ENCODE measurements around the gene SLC22A23. TPM values are rescaled to one million over a fixed set of nuclear protein-coding genes. Genes with fewer than 3 reads are reported as not detected.
"Not testable (repeated sequence)": the region's sequence is repeated elsewhere in the genome, so short reads cannot be mapped to it uniquely, and the experiment has no call there.

SLC22A23 gene
- total RNA-seq, 1 experiment from 2014 or later, result 38.2 TPM

DNA sequence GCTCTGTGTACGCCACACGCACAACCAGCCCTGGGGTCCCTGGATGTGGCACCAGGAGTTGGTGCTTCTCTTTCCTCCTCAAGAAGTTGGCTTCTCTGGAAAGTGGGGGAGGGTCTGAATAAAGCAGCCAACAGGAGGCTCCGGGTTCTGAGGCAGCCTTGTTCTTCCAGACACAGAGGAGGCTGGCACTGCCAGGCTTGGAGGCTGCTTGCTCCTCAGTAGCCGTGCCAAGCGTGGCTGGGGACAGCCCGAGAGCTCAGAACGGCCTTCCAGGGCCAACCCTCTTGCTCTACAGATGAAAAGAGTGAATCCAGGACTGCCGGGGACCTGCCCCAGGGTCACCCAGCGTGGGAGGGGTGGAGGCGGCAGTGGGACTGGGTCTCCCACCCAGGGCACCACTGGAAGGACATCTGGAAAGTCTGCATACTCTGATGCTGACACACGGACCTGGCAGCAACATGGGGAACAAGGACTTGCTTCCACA is 70.4 kb downstream of the SLC22A23 start (continued):
- TF ChIP-seq, protein P1, sequence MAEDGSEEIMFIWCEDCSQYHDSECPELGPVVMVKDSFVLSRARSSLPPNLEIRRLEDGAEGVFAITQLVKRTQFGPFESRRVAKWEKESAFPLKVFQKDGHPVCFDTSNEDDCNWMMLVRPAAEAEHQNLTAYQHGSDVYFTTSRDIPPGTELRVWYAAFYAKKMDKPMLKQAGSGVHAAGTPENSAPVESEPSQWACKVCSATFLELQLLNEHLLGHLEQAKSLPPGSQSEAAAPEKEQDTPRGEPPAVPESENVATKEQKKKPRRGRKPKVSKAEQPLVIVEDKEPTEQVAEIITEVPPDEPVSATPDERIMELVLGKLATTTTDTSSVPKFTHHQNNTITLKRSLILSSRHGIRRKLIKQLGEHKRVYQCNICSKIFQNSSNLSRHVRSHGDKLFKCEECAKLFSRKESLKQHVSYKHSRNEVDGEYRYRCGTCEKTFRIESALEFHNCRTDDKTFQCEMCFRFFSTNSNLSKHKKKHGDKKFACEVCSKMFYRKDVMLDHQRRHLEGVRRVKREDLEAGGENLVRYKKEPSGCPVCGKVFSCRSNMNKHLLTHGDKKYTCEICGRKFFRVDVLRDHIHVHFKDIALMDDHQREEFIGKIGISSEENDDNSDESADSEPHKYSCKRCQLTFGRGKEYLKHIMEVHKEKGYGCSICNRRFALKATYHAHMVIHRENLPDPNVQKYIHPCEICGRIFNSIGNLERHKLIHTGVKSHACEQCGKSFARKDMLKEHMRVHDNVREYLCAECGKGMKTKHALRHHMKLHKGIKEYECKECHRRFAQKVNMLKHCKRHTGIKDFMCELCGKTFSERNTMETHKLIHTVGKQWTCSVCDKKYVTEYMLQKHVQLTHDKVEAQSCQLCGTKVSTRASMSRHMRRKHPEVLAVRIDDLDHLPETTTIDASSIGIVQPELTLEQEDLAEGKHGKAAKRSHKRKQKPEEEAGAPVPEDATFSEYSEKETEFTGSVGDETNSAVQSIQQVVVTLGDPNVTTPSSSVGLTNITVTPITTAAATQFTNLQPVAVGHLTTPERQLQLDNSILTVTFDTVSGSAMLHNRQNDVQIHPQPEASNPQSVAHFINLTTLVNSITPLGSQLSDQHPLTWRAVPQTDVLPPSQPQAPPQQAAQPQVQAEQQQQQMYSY (CRISPR knock-in tag; IDR thresholded peaks at IDR 0.05), result no peak

GRCh38 chr6:3385660-3386151 is 71.1 kb downstream of the SLC22A23 start:
- no peak for DNase-seq (ENCODE audit: low spot score)
- ATAC-seq, result no peak
- Mint-ChIP-seq H3K27ac (peak overlapping the region; percentile 51; the same call in 1 of the 2 replicates), H3K27me3 (ENCODE audit: low read depth) (no peaks in the 10 kb centered on the region), H3K36me3 (peaks cover 7% of the 10 kb centered on the region), H3K9me3 (no peaks in the 10 kb centered on the region), H3K4me3 (no peak overlapping the region), H3K4me1 (peaks cover 48% of the 10 kb centered on the region)
- ChIA-PET CTCF (interaction anchor here (0.6 to 1.2 kb wide), 3 partner anchors 55 to 463 kb away, joined by 3 to 4 read pairs (median 3); no protein-coding TSS in a partner anchor), POLR2A (no interaction called here)
- TF ChIP-seq NFYB (CRISPR knock-in tag; conservative IDR thresholded peaks at IDR 0.05; ENCODE audit: low read depth), result no peak
- TF ChIP-seq ATF1 (CRISPR knock-in tag; IDR thresholded peaks at IDR 0.05), result no peak
- no peak for TF ChIP-seq NFE2L1 (CRISPR knock-in tag; IDR thresholded peaks at IDR 0.05)

GRCh38 chr6:3385181-3385580 is 71.7 kb downstream of the SLC22A23 start:
- H3K4me3 Mint-ChIP-seq, result not testable (repeated sequence)

GRCh38 chr6:3384241-3385143 is 72.4 kb downstream of the SLC22A23 start:
- Mint-ChIP-seq H3K27ac (0 out of 2 replicates have a peak overlapping the region, but pooled peaks have one; percentile 3), H3K36me3 (peaks cover 7% of the 10 kb centered on the region), H3K4me1 (peaks cover 60% of the 10 kb centered on the region)
- TF ChIP-seq ZNF416 (CRISPR knock-in tag; IDR thresholded peaks at IDR 0.05) (no peak), TEAD4 (CRISPR knock-in tag; IDR thresholded peaks at IDR 0.05) (no peak), TEAD1 (CRISPR knock-in tag; IDR thresholded peaks at IDR 0.05) (no peak), ZNF425 (CRISPR knock-in tag; conservative IDR thresholded peaks at IDR 0.05) (no peak), AFF4 (CRISPR knock-in tag; IDR thresholded peaks at IDR 0.05; ENCODE audit: borderline replicate concordance) (no peak), MYBL2 (CRISPR knock-in tag; IDR thresholded peaks at IDR 0.05) (no peak), USF1 (CRISPR knock-in tag; IDR thresholded peaks at IDR 0.05) (no peak), ZNF423 (CRISPR knock-in tag; IDR thresholded peaks at IDR 0.05) (no peak), PREB (CRISPR knock-in tag; IDR thresholded peaks at IDR 0.05; ENCODE audit: borderline replicate concordance) (no peak), ATF1 (CRISPR knock-in tag; IDR thresholded peaks at IDR 0.05) (no peak)
- TF ChIP-seq, protein P2, sequence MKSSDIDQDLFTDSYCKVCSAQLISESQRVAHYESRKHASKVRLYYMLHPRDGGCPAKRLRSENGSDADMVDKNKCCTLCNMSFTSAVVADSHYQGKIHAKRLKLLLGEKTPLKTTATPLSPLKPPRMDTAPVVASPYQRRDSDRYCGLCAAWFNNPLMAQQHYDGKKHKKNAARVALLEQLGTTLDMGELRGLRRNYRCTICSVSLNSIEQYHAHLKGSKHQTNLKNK (CRISPR knock-in tag; IDR thresholded peaks at IDR 0.05), result no peak
- TF ChIP-seq, protein P3, sequence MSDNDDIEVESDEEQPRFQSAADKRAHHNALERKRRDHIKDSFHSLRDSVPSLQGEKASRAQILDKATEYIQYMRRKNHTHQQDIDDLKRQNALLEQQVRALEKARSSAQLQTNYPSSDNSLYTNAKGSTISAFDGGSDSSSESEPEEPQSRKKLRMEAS (CRISPR knock-in tag; IDR thresholded peaks at IDR 0.05), result no peak

More at GRCh38 chr6:3385181-3385580, 71.7 kb downstream of the SLC22A23 start:
- H3K27me3 Mint-ChIP-seq (ENCODE audit: low read depth); H3K9me3 Mint-ChIP-seq; H3K36me3 Mint-ChIP-seq; POLR2A ChIA-PET; ATAC-seq; DNase-seq (ENCODE audit: low spot score): not testable (repeated sequence)
- H3K27ac Mint-ChIP-seq, result 0 out of 2 replicates have a peak overlapping the region, but pooled peaks have one; percentile 3
- CTCF ChIA-PET, result interaction anchor here (1.2 kb wide), 1 partner anchor 73 kb away, joined by 4 read pairs; no protein-coding TSS in a partner anchor
- H3K4me1 Mint-ChIP-seq, result peaks cover 53% of the 10 kb centered on the region

More at GRCh38 chr6:3384241-3385143, 72.4 kb downstream of the SLC22A23 start:
- DNase-seq (ENCODE audit: low spot score) (no peak), ATAC-seq (no peak)
- H3K9me3 Mint-ChIP-seq, result no peaks in the 10 kb centered on the region
- ChIA-PET CTCF (no interaction called here), POLR2A (no interaction called here)
- no peaks in the 10 kb centered on the region for H3K27me3 Mint-ChIP-seq (ENCODE audit: low read depth)
- H3K4me3 Mint-ChIP-seq, result no peak overlapping the region
